ENCODE measurements around the gene LNPEP.

GRCh38 chr5:96962540-96962991, 26.7 kb downstream of the LNPEP start:
- TF ChIP-seq CTCF (IDR thresholded peaks at IDR 0.05) (no peak), POLR2AphosphoS5 (IDR thresholded peaks at IDR 0.05) (no peak), POLR2A (IDR thresholded peaks at IDR 0.05) (no peak), EP300 (IDR thresholded peaks at IDR 0.05) (no peak)
